ENCODE data around the gene PDZK1IP1. TPM values are rescaled to one million over a fixed set of nuclear protein-coding genes. Genes with fewer than 3 reads are reported as not detected.
"Not testable (repeated sequence)": the region's sequence is repeated elsewhere in the genome, so short reads cannot be mapped to it uniquely, and the experiment has no call there.

Gene PDZK1IP1
- total and polyA plus RNA-seq, 2 donors (not counting 1 experiment from before 2014, with no cell fraction given), result 0.21 TPM; not detected in 1

DNA sequence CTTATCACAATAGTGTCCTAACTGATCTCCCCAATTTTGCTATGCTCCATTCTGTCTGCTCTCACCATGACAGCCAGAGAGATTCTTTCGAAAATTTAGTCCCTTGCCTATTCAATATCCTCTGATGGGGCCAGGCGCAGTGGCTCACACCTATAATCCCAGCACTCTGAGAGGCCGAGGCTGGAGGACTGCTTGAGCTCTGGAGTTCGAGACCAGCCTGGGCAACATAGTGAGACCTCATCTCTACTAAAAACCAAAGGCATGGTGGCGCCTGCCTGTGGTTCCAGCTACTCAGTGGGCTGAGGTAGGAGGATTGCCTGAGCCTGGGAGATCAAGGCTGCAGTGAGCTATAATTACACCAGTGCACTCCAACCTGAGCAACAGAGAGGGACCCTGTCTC is 16.1 kb upstream of the PDZK1IP1 start:
- POLR2A ChIA-PET, result no interaction called here
- no peak for DNase-seq
- no peak overlapping the region for H3K4me3 ChIP-seq (ENCODE audit: control extremely low read depth in 1 of 5, extremely low read depth in 1 of 5, insufficient read depth in 1 of 5, low read depth in 2 of 5, low read length in 4 of 5)
- H3K4me1 Mint-ChIP-seq, result peaks cover 6% of the 10 kb centered on the region
- no peaks in the 10 kb centered on the region for H3K9me3 ChIP-seq (ENCODE audit: control extremely low read depth in 1 of 3, control insufficient read depth in 2 of 3, insufficient read depth in 1 of 3, low read length in 2 of 3)
- no peak overlapping the region for H3K27ac ChIP-seq (ENCODE audit: low read length in 2 of 2)
- no peak overlapping the region for H3K27ac Mint-ChIP-seq
- peaks cover 0 to 8% (median 0%) of the 10 kb centered on the region in 4 experiments for H3K27me3 ChIP-seq (replicated peaks in 1 of 4; ENCODE audit: control extremely low read depth in 1 of 4, control insufficient read depth in 3 of 4, insufficient read depth in 4 of 4, low read length in 3 of 4)
- 88% methylated on average over 1 of the region's 5 CpGs for WGBS (ENCODE audit: insufficient coverage)
- H2AFZ ChIP-seq (ENCODE audit: insufficient read depth, low read depth, low read length, poor library complexity, severe bottlenecking), result no peak overlapping the region
- H3K4me3 Mint-ChIP-seq, result no peak overlapping the region
- H3K9ac ChIP-seq (ENCODE audit: low read length), result no peak overlapping the region
- intact Hi-C loops (cut with micrococcal nuclease), result no loop called here
- no peaks in the 10 kb centered on the region for H4K20me1 ChIP-seq (ENCODE audit: control insufficient read depth, insufficient read depth, low read length, poor library complexity, severe bottlenecking)
- H3K36me3 ChIP-seq (replicated peaks in 1 of 2; ENCODE audit: control extremely low read depth in 1 of 2, control insufficient read depth in 1 of 2, extremely low read depth in 1 of 2, insufficient read depth in 2 of 2, low read length in 1 of 2), result no peaks in the 10 kb centered on the region
- H3K4me1 ChIP-seq (ENCODE audit: control insufficient read depth in 2 of 2, insufficient read depth in 2 of 2, low read length in 2 of 2), result no peaks in the 10 kb centered on the region
- TF ChIP-seq, protein P1, sequence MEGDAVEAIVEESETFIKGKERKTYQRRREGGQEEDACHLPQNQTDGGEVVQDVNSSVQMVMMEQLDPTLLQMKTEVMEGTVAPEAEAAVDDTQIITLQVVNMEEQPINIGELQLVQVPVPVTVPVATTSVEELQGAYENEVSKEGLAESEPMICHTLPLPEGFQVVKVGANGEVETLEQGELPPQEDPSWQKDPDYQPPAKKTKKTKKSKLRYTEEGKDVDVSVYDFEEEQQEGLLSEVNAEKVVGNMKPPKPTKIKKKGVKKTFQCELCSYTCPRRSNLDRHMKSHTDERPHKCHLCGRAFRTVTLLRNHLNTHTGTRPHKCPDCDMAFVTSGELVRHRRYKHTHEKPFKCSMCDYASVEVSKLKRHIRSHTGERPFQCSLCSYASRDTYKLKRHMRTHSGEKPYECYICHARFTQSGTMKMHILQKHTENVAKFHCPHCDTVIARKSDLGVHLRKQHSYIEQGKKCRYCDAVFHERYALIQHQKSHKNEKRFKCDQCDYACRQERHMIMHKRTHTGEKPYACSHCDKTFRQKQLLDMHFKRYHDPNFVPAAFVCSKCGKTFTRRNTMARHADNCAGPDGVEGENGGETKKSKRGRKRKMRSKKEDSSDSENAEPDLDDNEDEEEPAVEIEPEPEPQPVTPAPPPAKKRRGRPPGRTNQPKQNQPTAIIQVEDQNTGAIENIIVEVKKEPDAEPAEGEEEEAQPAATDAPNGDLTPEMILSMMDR (IDR thresholded peaks at IDR 0.05), result no peak
- no peak for TF ChIP-seq EZH2 (IDR thresholded peaks at IDR 0.05; ENCODE audit: borderline replicate concordance, insufficient read depth, low read depth, low read length, poor library complexity, severe bottlenecking)
- no peaks in the 10 kb centered on the region for H3K79me2 ChIP-seq (ENCODE audit: control insufficient read depth, insufficient read depth, low read length)
- H3K4me2 ChIP-seq (replicated peaks; ENCODE audit: low read depth, low read length, poor library complexity, severe bottlenecking), result no peak overlapping the region
- peaks cover 3% of the 10 kb centered on the region for H3K9me3 Mint-ChIP-seq (ENCODE audit: insufficient read depth)
- CTCF ChIA-PET, result interaction anchor here (0.5 kb wide), 1 partner anchor 120 kb away, joined by 4 read pairs; no protein-coding TSS in a partner anchor
- peaks cover 47% of the 10 kb centered on the region for H3K27me3 Mint-ChIP-seq
- ATAC-seq (ENCODE audit: low read depth), result no peak

DNA sequence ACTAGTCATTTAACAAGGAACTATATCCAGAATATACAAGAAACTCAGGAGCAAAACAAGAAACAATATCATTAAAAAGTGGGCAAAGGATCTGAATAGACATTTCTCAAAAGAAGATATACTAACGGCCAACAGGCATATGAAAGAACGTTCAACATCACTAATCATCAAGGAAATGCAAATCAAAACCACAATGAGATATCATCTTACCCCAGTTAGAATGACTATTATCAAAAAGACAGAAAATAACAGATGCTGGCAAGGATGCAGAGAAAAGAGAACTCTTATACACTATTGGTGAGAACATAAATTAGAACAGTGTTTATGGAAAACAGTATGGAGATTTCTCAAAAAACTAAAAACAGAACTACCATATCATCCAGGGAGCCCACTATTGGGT is 13.7 kb upstream of the PDZK1IP1 start:
- CTCF ChIA-PET, result interaction anchor here (1.4 to 3.9 kb wide), 2 partner anchors 9 to 11 kb away, joined by 5 to 22 read pairs; no protein-coding TSS in a partner anchor
- POLR2A ChIA-PET; H3K4me3 ChIP-seq (ENCODE audit: control extremely low read depth in 1 of 5, extremely low read depth in 1 of 5, insufficient read depth in 1 of 5, low read depth in 2 of 5, low read length in 4 of 5); H3K4me3 Mint-ChIP-seq; H3K27ac Mint-ChIP-seq; H2AFZ ChIP-seq (ENCODE audit: insufficient read depth, low read depth, low read length, poor library complexity, severe bottlenecking); H3K79me2 ChIP-seq (ENCODE audit: control insufficient read depth, insufficient read depth, low read length); H3K4me2 ChIP-seq (replicated peaks; ENCODE audit: low read depth, low read length, poor library complexity, severe bottlenecking); H3K27ac ChIP-seq (ENCODE audit: low read length in 2 of 2); DNase-seq; H3K9me3 Mint-ChIP-seq (ENCODE audit: insufficient read depth); H3K4me1 Mint-ChIP-seq; H3K4me1 ChIP-seq (ENCODE audit: control insufficient read depth in 2 of 2, insufficient read depth in 2 of 2, low read length in 2 of 2); H3K9me3 ChIP-seq (ENCODE audit: control extremely low read depth in 1 of 3, control insufficient read depth in 2 of 3, insufficient read depth in 1 of 3, low read length in 2 of 3); H3K27me3 ChIP-seq (replicated peaks in 1 of 4; ENCODE audit: control extremely low read depth in 1 of 4, control insufficient read depth in 3 of 4, insufficient read depth in 4 of 4, low read length in 3 of 4); H3K36me3 ChIP-seq (replicated peaks in 1 of 2; ENCODE audit: control extremely low read depth in 1 of 2, control insufficient read depth in 1 of 2, extremely low read depth in 1 of 2, insufficient read depth in 2 of 2, low read length in 1 of 2); ATAC-seq (ENCODE audit: low read depth); intact Hi-C loops (cut with micrococcal nuclease); H4K20me1 ChIP-seq (ENCODE audit: control insufficient read depth, insufficient read depth, low read length, poor library complexity, severe bottlenecking); H3K9ac ChIP-seq (ENCODE audit: low read length): not testable (repeated sequence)
- H3K27me3 Mint-ChIP-seq, result peaks cover 45% of the 10 kb centered on the region
- WGBS (ENCODE audit: insufficient coverage), result no CpG with 5 or more reads among the region's 2 CpGs
